H1 (cell line): ENCODE data around the gene DNTT. TPM values are rescaled to one million over a fixed set of nuclear protein-coding genes. Genes with fewer than 3 reads are reported as not detected.

Experiments
- KDM1A ChIP-seq: fragments of 200-600, 300-600 bp; sonication (generic); IDR thresholded peaks from 2 replicates; pipeline ENCODE4 v1.7.1; 2016; ENCODE audit warnings: mild to moderate bottlenecking, low read length, borderline replicate concordance
- RAD21 ChIP-seq, 2 experiments: IDR thresholded peaks in 1 of 2; conservative IDR thresholded peaks in 1 of 2; 2 replicates each; pipeline ENCODE4 v1.6.1; 2011; ENCODE audit warnings: low read depth in 2 of 2, low read length in 2 of 2, improper control_type of control experiment in 1 of 2, inconsistent platforms in 1 of 2, mild to moderate bottlenecking in 1 of 2, moderate library complexity in 1 of 2
- polyA plus RNA-seq, 7 experiments: library from polyadenylated mRNA; depleted of rRNA in 3 of 7; stranded (reverse) in 5 of 7; unstranded in 2 of 7; fragments of >200 nt in 5 of 7; fragments of 200-250 nt in 2 of 7; gene quantifications; 1 replicate in 5 of 7; 2 replicates in 1 of 7; 4 replicates in 1 of 7; pipeline versions ENCODE4 v1.2.1 to v1.2.3, GENCODE V29; 2011 to 2013; ENCODE audit warnings: missing spikeins in 2 of 7, mixed read lengths in 2 of 7
- total RNA-seq: library from RNA; stranded (reverse); fragmentation: NEBNext Ultra II Directional; extraction: Animal tissue kit (Norgen Biotek cat#: 25700); gene quantifications from 2 replicates; pipeline ENCODE4 v1.2.1, GENCODE V29; 2021
- TF ChIP-seq, protein P1 (sequence below): fragments of 300-600 bp; sonication (generic); IDR thresholded peaks from 2 replicates; pipeline ENCODE4 v1.7.1; 2012; ENCODE audit warnings: low read length, moderate library complexity, mild to moderate bottlenecking, inconsistent platforms; ENCODE audit not compliant: insufficient replicate concordance
- TF ChIP-seq, protein P2 (sequence below): IDR thresholded peaks from 2 replicates; pipeline ENCODE4 v1.6.1; 2012; ENCODE audit warnings: inconsistent platforms

The DNTT gene
- total and polyA plus RNA-seq, 2 of the 8 experiments (the other 6 are each of a cell fraction or from before 2014, with no cell fraction given), result not detected

DNA sequence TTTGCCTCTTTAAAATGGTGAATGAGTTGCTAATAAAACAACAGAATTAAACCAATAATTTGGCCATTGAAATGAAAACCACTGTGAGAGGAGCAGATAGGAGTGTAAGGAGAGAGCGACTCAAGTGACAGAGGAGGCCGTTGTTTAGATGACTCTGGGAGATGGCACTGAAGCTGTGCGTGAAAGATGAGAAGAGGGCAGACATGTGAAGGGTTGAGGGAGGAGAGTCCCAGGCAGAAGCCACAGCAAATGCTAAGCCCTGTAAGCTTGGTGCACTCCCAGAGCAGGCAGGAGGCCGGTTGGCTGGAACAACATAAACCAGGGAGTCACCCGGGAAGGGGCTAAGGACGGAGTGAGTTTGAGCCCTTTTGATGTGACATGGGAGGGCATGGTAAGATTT, 55.4 kb downstream of the DNTT start (continued):
- TF ChIP-seq KDM1A (no peak), RAD21 (IDR thresholded peaks at IDR 0.05 in 1 of 2, conservative IDR thresholded peaks at IDR 0.05 in 1 of 2; ENCODE audit: low read depth in 2 of 2, low read length in 2 of 2) (no peak)
- TF ChIP-seq, protein P1, sequence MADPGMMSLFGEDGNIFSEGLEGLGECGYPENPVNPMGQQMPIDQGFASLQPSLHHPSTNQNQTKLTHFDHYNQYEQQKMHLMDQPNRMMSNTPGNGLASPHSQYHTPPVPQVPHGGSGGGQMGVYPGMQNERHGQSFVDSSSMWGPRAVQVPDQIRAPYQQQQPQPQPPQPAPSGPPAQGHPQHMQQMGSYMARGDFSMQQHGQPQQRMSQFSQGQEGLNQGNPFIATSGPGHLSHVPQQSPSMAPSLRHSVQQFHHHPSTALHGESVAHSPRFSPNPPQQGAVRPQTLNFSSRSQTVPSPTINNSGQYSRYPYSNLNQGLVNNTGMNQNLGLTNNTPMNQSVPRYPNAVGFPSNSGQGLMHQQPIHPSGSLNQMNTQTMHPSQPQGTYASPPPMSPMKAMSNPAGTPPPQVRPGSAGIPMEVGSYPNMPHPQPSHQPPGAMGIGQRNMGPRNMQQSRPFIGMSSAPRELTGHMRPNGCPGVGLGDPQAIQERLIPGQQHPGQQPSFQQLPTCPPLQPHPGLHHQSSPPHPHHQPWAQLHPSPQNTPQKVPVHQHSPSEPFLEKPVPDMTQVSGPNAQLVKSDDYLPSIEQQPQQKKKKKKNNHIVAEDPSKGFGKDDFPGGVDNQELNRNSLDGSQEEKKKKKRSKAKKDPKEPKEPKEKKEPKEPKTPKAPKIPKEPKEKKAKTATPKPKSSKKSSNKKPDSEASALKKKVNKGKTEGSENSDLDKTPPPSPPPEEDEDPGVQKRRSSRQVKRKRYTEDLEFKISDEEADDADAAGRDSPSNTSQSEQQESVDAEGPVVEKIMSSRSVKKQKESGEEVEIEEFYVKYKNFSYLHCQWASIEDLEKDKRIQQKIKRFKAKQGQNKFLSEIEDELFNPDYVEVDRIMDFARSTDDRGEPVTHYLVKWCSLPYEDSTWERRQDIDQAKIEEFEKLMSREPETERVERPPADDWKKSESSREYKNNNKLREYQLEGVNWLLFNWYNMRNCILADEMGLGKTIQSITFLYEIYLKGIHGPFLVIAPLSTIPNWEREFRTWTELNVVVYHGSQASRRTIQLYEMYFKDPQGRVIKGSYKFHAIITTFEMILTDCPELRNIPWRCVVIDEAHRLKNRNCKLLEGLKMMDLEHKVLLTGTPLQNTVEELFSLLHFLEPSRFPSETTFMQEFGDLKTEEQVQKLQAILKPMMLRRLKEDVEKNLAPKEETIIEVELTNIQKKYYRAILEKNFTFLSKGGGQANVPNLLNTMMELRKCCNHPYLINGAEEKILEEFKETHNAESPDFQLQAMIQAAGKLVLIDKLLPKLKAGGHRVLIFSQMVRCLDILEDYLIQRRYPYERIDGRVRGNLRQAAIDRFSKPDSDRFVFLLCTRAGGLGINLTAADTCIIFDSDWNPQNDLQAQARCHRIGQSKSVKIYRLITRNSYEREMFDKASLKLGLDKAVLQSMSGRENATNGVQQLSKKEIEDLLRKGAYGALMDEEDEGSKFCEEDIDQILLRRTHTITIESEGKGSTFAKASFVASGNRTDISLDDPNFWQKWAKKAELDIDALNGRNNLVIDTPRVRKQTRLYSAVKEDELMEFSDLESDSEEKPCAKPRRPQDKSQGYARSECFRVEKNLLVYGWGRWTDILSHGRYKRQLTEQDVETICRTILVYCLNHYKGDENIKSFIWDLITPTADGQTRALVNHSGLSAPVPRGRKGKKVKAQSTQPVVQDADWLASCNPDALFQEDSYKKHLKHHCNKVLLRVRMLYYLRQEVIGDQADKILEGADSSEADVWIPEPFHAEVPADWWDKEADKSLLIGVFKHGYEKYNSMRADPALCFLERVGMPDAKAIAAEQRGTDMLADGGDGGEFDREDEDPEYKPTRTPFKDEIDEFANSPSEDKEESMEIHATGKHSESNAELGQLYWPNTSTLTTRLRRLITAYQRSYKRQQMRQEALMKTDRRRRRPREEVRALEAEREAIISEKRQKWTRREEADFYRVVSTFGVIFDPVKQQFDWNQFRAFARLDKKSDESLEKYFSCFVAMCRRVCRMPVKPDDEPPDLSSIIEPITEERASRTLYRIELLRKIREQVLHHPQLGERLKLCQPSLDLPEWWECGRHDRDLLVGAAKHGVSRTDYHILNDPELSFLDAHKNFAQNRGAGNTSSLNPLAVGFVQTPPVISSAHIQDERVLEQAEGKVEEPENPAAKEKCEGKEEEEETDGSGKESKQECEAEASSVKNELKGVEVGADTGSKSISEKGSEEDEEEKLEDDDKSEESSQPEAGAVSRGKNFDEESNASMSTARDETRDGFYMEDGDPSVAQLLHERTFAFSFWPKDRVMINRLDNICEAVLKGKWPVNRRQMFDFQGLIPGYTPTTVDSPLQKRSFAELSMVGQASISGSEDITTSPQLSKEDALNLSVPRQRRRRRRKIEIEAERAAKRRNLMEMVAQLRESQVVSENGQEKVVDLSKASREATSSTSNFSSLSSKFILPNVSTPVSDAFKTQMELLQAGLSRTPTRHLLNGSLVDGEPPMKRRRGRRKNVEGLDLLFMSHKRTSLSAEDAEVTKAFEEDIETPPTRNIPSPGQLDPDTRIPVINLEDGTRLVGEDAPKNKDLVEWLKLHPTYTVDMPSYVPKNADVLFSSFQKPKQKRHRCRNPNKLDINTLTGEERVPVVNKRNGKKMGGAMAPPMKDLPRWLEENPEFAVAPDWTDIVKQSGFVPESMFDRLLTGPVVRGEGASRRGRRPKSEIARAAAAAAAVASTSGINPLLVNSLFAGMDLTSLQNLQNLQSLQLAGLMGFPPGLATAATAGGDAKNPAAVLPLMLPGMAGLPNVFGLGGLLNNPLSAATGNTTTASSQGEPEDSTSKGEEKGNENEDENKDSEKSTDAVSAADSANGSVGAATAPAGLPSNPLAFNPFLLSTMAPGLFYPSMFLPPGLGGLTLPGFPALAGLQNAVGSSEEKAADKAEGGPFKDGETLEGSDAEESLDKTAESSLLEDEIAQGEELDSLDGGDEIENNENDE, result no peak
- TF ChIP-seq, protein P2, sequence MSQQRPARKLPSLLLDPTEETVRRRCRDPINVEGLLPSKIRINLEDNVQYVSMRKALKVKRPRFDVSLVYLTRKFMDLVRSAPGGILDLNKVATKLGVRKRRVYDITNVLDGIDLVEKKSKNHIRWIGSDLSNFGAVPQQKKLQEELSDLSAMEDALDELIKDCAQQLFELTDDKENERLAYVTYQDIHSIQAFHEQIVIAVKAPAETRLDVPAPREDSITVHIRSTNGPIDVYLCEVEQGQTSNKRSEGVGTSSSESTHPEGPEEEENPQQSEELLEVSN, result no peak
